ENCODE measurements around the gene MRAS.

DNA sequence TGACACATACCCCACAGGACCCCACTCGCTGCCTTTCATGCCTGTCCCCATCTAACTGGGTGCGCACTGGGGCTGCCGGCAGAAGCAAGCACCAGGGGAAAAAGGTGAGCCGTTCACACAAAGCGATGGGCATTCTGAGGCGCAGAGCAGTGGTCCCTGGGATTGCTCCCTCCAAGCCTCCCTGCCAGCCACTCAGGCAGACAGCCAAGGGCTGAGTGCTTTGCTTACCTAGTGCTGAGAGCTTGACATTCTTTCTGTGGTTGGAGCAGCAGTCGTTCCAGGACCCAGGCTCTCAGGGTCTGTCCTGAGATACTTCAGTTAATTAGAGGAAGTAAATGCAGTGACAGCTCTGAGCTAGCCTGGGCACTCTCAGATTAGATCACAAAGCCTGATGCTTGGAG lies 91.7 kb downstream of the MRAS start:
- TF ChIP-seq, protein P1, sequence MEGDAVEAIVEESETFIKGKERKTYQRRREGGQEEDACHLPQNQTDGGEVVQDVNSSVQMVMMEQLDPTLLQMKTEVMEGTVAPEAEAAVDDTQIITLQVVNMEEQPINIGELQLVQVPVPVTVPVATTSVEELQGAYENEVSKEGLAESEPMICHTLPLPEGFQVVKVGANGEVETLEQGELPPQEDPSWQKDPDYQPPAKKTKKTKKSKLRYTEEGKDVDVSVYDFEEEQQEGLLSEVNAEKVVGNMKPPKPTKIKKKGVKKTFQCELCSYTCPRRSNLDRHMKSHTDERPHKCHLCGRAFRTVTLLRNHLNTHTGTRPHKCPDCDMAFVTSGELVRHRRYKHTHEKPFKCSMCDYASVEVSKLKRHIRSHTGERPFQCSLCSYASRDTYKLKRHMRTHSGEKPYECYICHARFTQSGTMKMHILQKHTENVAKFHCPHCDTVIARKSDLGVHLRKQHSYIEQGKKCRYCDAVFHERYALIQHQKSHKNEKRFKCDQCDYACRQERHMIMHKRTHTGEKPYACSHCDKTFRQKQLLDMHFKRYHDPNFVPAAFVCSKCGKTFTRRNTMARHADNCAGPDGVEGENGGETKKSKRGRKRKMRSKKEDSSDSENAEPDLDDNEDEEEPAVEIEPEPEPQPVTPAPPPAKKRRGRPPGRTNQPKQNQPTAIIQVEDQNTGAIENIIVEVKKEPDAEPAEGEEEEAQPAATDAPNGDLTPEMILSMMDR (IDR thresholded peaks at IDR 0.05), result no peak
- TF ChIP-seq POLR2A (IDR thresholded peaks at IDR 0.05), result no peak
